HG02798 (cell line): ENCODE results near the gene ADGRF4.

Source experiments
- ATAC-seq: cut with Tn5 transposase; IDR thresholded peaks from one replicate; pipeline ENCODE4 v1.9.1; 2021; ENCODE audit warnings: mild to moderate bottlenecking; ENCODE audit not compliant: unreplicated experiment, poor library complexity

The ADGRF4 gene, protein sequence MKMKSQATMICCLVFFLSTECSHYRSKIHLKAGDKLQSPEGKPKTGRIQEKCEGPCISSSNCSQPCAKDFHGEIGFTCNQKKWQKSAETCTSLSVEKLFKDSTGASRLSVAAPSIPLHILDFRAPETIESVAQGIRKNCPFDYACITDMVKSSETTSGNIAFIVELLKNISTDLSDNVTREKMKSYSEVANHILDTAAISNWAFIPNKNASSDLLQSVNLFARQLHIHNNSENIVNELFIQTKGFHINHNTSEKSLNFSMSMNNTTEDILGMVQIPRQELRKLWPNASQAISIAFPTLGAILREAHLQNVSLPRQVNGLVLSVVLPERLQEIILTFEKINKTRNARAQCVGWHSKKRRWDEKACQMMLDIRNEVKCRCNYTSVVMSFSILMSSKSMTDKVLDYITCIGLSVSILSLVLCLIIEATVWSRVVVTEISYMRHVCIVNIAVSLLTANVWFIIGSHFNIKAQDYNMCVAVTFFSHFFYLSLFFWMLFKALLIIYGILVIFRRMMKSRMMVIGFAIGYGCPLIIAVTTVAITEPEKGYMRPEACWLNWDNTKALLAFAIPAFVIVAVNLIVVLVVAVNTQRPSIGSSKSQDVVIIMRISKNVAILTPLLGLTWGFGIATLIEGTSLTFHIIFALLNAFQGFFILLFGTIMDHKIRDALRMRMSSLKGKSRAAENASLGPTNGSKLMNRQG

DNA sequence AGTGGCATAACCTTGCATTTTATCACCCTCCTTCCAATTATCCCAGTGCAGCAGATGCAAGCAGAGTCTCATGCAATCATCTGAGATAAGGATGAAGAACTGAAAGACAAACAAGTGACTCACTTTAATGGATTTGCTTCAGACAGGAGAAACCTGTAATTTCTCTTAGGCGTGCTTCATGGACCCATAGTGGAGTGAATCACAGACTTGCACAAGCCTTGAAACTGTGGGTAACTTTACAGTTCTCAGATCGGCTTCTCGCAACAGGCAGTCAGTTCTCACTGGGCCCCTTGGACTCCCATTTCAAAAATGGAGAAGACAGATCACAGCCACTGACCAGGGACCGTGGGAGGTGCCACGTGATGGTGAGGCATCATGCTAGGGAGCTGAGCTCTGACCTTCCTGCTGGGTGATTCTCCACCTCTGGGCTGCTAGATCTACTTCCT lies at the start of gene ADGRF4:
TSS of gene ADGRF4 (plus strand) at position 239 of the 446 bp plus-strand sequence. CDS start 8,666 bp downstream, outside the sequence.
- no peak for ATAC-seq

DNA sequence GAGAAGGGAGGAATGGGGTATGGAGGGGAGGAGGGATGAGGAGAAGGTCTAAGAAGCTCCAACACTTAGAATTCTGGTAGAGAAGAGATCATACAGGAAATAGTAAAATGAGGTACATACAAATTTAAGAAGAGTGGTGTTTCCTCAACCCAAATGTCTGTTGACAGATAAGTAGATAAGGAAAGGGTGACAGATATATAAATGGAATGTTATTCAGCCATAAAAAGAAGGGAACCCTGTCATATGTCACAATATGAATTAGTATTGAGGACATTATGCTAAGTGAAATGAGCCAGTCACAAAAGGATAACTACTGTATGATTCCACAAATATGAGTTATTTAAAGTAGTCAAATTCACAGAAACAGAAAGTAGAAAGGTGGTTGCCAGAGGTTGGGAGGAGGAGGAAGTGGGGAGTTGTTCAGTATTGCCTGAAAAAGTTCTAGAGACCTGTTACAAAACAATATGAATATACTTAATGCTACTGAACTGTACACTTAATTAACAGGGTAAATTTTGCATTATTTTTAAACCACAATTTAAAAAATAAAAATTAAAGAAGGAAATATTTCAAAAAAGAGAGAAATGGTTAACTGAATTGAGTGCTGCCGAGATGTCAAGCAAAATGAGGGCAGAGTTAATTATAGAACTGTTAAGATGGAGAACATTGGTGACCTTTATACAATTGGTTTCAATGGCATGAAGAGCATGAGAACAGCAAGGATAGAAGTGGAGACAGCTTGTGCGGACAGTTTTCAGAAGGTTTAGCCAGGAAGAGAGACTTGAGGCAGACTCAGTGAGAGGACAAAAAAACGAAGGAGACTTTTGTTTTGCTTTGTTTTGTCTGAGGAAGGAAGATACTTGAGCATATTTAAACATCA lies 47.6 kb upstream of the ADGRF4 start:
- ATAC-seq: peak; percentile 42

DNA sequence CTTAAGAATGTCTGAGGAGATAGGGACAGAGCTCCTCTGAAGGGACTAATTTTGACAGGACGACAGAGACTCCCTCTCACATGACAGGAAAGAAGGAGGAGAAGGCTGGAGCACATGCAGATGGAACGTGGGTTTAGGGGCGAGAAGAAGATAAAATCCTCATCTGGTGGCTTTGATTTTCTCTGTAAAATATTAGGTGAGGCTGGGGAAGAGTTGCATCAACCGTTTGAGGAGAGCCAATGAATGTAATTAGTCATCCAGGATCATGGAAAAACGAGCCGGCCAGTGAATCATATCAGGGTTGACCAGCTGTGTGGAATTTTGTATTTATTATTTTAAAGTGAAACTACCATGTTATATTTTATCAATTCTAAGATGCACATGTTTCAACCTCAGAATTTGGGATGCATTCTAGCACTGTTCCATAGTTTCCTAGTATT lies 46.9 kb upstream of the ADGRF4 start:
- no peak for ATAC-seq

DNA sequence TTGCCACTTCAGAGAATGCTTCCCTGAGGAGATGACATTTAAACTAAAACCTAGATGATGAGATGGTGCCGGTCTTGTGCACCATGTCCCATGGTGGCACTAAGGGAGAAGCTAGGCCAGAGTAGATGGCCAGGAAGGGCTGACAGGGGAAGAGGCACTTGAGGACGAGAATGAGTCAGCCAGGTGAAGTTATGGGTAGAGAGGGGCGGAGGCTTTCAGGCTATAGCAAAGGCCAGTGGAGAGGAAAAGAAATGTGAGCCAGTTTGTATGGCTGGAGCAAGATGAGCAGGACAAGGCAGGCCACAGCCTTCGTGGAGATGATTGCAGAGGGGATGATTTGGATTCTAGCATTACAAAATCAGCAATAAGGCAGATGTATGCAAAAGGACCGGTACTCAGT lies 44.7 kb upstream of the ADGRF4 start:
- ATAC-seq: no peak

DNA sequence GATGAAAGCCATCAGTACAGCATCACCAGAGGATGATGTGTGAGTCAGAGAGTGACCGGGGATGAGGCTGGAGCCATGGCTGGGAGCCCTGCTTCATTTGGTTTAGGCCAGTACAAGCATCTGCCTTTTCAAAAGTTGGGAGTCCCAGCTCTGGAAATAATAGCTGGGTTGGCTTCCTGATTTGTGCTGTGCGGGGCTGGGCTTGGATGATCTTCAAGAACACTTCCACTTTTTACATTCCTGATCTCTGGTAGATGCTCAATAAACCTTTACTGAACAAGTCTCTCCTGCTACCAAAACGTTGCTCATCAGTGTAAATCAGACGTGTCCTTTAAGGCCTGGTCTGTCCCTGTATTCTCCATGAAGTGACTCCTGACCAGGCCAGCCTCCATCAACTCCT lies 44.1 kb upstream of the ADGRF4 start:
- no peak for ATAC-seq

DNA sequence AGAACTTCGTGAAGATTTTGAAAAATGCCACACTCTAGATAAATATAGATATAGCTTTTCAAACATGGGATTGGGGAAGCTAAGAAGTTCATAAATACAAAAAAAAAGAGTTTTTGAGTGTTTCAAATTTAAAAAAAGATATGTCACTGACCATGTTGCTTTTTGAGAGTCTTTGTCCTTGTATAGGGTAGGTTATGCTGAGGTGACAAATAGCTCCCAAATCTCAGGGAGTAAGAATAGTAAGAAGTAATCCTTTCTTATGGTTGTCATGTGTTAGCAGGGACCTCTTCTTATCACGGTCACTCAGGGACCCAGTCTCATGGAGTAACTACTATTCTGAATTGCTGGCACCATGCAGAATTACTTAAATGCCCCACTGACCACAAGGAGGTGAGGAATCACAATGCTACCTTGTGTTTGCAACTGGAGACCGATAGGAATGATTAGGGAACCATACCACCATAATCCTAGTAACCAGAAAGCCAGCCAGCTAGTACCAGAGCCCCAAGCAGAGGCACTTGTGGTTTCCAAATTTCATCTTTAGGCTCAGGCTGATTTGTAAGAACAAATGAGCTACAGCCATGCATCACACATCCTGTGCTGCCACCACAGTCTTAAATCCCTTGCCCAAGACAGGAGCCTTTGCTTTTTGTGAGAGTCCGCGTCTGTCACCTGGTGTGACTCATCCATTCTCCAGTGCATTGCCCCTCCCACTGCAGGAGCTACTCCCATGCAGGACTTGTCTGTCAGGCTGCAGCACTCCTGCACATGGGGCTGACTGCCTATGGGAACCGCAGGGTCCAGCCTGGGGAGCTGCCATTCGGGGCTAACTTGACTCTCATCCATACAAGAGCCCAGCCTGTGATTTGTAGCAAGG lies 42.4 kb upstream of the ADGRF4 start:
- ATAC-seq: no peak

DNA sequence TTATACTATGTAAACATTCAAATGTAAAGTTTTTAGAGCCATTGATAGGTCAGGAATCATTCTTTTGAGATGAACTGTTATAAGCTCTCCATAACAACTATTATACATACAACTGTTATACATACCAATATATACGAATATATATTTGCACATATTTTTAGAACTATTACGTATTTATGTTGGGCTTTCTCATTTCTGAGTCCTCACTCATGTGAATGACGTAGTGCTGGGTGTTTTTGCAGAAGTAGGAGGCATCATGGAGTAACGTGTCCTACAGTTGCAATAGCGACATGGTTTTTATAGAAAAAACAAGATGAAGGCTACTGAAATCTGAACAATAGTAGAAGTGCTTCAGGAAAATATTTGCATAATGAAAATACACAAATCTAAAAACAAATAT lies 36.4 kb upstream of the ADGRF4 start:
- ATAC-seq: no peak

DNA sequence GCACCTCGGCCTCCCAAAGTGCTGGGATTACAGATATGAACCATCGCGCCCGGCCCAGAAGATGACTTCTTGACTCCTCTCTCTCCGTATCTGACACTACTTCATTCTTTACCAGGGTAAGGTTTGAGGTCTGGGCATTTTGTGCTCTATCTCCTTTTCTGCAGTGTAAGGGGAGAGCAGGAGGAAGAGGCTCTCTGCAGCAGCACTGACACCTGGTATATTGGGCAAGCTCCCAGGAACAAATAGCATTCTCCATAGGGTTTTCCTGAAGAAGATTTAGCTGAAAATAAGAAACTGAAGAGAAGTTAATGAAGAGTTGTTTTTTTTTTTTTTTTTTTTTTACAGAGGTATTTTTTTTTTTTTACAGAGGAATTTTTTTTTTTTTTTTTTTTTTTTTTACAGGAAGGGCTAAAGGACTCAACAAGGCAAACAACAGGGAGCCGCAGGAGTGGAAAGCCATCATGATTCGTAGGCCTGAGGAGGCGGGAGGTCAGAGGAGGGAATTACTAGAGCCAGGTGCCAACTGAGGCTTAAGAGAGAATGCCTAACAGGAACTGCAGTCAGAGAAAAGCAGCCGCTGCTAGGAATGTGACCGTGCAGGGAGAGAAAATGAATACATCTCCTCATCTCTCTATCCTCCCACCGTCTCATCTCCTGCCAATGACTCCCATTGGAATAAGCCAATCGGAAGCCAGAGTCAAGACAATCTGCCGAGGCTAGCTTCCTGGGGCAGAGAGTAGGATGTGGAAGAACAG lies 34.7 kb upstream of the ADGRF4 start:
- ATAC-seq: no peak

DNA sequence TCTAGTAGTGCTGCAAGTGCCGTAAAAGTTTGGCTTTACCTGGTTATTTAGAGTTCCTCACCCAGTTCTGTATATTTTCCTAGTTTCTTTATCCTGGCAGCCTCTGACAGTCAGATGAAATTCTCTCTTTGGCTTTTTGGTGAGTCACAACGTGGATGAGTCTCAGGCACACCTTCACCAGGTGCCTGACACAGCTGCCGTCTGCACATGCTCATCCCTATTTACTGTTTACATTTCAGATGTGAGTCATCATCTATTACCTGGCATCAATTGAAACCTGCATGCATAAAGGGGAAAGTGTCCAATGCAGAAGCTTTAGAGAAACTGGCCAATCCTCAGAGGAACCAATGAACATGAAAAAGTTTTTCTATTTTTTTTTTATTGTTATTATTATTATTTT lies 33.3 kb upstream of the ADGRF4 start:
- no peak for ATAC-seq

DNA sequence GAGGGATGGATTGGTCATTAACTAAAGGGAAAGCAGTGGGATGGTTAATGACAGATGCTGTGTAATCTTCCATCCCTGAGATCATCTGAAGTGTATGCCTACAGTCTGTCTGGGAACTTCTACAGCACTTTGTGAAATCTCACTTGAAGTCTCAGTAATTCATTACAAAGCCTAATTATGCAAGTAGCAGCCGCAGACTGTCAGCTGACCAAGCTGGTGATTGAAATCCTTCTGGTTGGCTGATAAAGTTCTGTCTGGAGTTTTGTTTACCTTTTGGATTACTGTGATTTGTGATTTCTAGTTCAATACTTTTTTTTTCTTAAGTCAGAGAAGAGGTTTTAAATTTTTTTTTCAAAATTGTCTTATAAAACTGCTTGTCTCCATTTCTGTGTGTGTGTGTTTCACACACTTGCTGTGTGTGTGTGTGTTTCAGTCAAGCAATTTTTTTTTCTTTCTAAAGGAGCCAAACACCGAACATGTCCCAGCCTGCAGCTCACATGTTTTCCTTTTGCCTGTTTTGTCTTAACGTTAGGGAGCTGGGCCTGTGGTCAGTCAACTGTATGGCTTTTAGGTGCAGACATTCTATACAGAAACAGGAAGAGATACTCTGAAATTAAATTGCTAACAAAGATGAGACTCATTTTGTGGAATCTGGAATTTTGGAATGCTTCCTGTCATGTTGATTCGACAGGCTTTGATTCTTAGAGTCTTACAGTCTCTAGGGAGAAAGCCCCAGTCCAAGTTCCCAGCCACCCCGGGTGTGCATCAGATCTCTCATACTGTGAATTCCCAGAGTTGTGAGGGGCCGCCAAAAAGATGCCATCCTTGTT lies 28.5 kb upstream of the ADGRF4 start:
- no peak for ATAC-seq

DNA sequence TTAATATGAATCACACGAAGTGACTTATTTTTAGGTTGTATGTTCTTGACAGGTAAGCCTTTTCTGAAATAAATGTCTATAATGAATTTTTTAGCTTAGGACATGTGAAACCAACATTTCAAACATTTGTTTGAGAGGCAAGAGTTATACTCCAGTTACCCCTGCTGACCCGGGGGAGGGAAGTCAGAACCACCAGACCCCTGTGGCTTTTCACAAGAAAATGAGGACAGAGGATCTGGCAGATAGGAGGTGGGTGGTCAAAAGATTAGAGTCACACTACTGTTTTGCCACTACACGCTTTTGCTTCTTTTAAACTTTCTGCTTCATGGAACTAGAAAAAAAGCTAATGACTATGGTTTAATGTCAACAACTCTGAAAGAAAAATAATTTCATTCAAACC lies 27.5 kb upstream of the ADGRF4 start:
- no peak for ATAC-seq

DNA sequence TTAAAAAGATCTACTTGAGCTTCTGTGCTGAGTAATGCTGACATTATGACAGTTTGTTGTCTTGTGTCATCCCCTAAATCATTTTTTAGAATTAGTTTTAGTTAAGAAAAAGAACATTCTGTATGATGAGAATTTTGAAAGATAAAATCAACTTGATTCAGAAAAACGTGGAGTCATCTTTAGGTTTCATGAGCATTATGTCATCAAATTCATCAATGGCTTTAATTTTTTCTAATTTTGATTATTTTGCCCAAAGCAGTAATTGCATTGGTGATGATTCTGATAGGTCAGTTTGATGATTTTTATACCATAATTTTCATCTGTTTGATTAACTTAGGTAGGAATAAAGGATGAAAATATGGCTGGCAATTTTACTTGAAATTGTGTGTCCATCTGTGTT lies 26.6 kb upstream of the ADGRF4 start:
- ATAC-seq: no peak

DNA sequence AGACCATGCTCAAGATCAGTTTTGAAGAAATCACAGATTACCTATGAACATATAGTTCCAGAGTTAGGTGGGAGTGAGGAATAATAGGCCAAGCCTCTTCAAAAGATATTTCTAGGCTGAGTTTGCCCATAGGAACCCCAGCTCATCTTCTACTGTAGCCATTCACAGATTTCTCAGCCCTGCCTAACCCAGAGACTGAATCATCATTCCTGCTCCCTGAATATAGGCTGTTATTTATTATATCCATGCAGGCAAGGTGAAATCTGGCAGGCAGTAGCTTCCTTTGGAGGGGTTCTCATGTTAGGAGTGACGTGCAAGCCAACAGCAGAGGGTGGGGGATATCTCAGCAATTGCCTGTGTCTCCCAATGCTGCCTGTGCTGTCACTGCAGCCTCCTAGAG lies 25.6 kb upstream of the ADGRF4 start:
- ATAC-seq: no peak

DNA sequence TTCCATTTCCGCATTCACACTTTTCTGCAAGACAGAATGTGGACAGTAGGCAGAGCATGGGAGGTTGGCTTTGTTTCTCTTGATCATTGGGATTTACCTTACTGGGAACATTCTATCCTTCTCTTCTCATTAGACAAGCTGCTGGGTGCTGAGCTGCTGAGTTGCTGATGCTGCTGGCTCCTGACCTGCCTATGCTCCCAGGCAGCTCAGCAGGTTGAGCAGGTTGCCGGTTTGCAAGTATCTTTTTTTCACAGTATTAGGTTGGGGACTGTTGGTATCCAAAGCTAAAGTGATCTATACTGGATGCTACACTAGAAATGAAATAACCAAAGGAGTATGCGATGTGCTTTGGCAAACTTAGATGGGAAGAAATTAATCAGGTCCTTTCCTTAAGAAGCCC lies 23.7 kb upstream of the ADGRF4 start:
- ATAC-seq: no peak

DNA sequence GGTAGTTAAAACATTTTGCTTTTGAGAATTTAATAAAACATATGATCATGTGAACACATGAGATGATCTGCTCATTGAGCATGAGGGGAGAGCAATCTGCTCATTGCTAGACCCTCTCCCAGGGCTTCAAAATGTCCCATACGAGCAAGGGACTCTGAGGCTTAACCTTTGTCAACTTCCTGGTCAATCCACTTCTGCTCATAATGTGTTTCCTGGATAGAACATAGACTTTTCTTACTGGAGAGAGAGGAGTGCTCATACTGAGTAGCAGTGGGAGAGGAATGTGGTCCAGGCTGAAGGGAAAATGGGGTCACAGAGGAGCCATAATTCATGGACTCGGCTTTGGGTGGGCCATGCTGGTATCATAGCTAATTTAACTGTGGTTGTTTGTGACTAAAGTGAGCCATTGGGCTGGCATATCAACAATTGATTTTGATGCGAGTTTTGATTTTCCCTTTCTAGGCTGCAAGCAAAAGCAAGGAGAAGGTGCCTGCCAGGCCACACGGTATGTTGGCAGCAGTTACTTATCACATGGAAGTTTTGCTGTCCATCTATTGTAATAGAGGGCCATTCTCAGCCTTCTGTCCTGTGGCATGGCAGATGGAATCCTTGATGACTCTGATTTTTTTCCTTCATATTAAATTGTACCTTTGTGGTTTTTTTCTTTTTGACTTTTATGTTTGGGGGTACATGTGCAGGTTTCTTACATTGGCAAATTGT lies 20.8 kb upstream of the ADGRF4 start:
- no peak for ATAC-seq

DNA sequence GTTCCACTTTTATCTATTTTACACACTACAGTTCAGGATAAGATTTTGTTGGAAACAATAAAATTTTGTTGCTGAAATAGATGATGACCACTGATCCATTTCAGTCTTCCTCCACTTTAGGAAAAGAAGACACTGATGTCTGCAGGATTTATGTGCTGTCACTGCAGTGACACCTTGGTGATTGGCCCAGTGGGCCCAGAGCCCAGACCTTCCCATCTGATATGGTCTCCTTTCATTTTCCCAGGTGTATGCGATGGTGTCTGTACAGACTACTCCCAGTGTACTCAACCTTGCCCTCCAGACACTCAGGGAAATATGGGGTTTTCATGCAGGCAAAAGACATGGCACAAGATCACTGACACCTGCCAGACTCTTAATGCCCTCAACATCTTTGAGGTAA lies 19.6 kb upstream of the ADGRF4 start:
- no peak for ATAC-seq

DNA sequence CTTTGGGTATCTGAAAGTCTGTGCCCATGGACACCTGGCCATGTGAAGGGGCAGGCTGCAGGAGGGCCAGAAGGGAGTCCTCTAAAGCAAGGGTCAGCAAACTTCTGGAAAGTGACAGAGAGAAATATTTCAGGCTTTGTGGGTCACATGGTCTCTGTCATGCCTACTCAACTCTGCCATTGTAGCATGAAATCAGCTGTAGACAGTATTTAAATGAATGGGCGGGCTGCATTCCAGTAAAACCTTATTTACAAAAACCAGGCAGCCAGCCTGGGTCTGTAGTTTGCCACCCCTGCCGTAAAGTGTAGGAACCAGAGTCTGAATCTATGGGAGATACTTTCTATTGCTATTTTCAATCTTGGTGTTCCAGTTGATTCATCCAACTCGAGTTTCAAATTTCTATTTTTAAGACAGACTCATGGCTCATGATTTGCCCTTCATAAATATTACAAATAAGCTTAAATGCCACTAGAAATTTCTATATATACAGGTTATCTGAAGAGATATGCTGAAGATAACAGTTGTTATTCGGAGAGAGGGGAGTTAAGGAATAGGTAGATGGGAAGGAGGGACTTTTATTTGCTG lies 19.0 kb upstream of the ADGRF4 start:
- ATAC-seq: no peak
